DND-41 (cell line): ENCODE measurements around the gene PLPPR1.

Source experiments
- CTCF ChIP-seq: IDR thresholded peaks from 2 replicates; pipeline ENCODE4 v1.5.1; 2012; ENCODE audit warnings: borderline replicate concordance, low read length, moderate library complexity, mild to moderate bottlenecking; ENCODE audit not compliant: poor library complexity, severe bottlenecking; ENCODE audit errors: extremely low read depth
- EZH2 ChIP-seq: IDR thresholded peaks from 3 replicates; pipeline ENCODE4 v1.6.1; 2012; ENCODE audit warnings: borderline replicate concordance, low read depth, mild to moderate bottlenecking, moderate library complexity, low read length, inconsistent platforms; ENCODE audit not compliant: severe bottlenecking

GRCh38 chr9:101269591-101270283, 241.2 kb downstream of the PLPPR1 start:
- TF ChIP-seq CTCF (no peak), EZH2 (no peak)
